NCI-H2227 treated with DMSO at 0.1 percent for 48 hours (cell line): ENCODE results near the gene HOXC4.
A peak's percentile ranks its signal among the peaks of the same experiment; 100 is the strongest.
"Not testable (repeated sequence)": the region's sequence is repeated elsewhere in the genome, so short reads cannot be mapped to it uniquely, and the experiment has no call there.

Experiments used
- DNase-seq: peaks from one replicate; lab custom pipeline; 2025; lab: John Stamatoyannopoulos, UW

Gene HOXC4

GRCh38 chr12:54041097-54041690 lies 12.4 kb upstream of the HOXC4 start:
- no peak for DNase-seq

GRCh38 chr12:54042033-54042432 lies 11.6 kb upstream of the HOXC4 start:
- DNase-seq: not testable (repeated sequence)

- DNase-seq: no peak
Observed at GRCh38 chr12:54042970-54043853, 10.4 kb upstream of the HOXC4 start.

GRCh38 chr12:54044425-54045103 lies 9.1 kb upstream of the HOXC4 start:
- DNase-seq: no peak

GRCh38 chr12:54045401-54045800 lies 8.2 kb upstream of the HOXC4 start:
- DNase-seq: no peak

GRCh38 chr12:54045868-54046521 lies 7.6 kb upstream of the HOXC4 start:
- DNase-seq: no peak

- no peak for DNase-seq
Observed at GRCh38 chr12:54046809-54047159, 6.9 kb upstream of the HOXC4 start.

GRCh38 chr12:54047160-54047963 lies 6.3 kb upstream of the HOXC4 start:
- DNase-seq: no peak

- no peak for DNase-seq
Observed at GRCh38 chr12:54047964-54048303, 5.7 kb upstream of the HOXC4 start.

GRCh38 chr12:54048406-54049093 lies 5.1 kb upstream of the HOXC4 start:
- DNase-seq: no peak

GRCh38 chr12:54049108-54049507 lies 4.5 kb upstream of the HOXC4 start:
- DNase-seq: no peak

- no peak for DNase-seq
Observed at GRCh38 chr12:54050482-54050810, 3.2 kb upstream of the HOXC4 start.

GRCh38 chr12:54051026-54051842 lies 2.4 kb upstream of the HOXC4 start:
- no peak for DNase-seq

- peak; percentile 31 for DNase-seq
Observed at GRCh38 chr12:54051874-54052437, 1.7 kb upstream of the HOXC4 start.

- peak; percentile 12 for DNase-seq
Observed at GRCh38 chr12:54052438-54053002, 1.1 kb upstream of the HOXC4 start.

- DNase-seq: no peak
Observed at GRCh38 chr12:54053003-54053750, 458 bp upstream of the HOXC4 start.

- DNase-seq: no peak
Observed at GRCh38 chr12:54054742-54055194, 1.1 kb downstream of the HOXC4 start.

- no peak for DNase-seq
Observed at GRCh38 chr12:54055552-54055951, 1.9 kb downstream of the HOXC4 start.

- no peak for DNase-seq
Observed at GRCh38 chr12:54056110-54056509, 2.5 kb downstream of the HOXC4 start.
